HG03342 (cell line): Measurements from ENCODE around the gene IFIT1.
"Not testable (repeated sequence)": the region's sequence is repeated elsewhere in the genome, so short reads cannot be mapped to it uniquely, and the experiment has no call there.

Experiments used
- ATAC-seq: cut with Tn5 transposase; IDR thresholded peaks from one replicate; pipeline ENCODE4 v1.9.1; 2021; ENCODE audit warnings: mild to moderate bottlenecking, moderate library complexity; ENCODE audit not compliant: unreplicated experiment

The IFIT1 gene

GRCh38 chr10:89363729-89364442 is 28.5 kb upstream of the IFIT1 start:
- ATAC-seq, result no peak

GRCh38 chr10:89364531-89364930 is 27.9 kb upstream of the IFIT1 start:
- ATAC-seq, result no peak

- ATAC-seq, result peak; percentile 88
Measured at GRCh38 chr10:89367529-89367928, 24.9 kb upstream of the IFIT1 start.

DNA sequence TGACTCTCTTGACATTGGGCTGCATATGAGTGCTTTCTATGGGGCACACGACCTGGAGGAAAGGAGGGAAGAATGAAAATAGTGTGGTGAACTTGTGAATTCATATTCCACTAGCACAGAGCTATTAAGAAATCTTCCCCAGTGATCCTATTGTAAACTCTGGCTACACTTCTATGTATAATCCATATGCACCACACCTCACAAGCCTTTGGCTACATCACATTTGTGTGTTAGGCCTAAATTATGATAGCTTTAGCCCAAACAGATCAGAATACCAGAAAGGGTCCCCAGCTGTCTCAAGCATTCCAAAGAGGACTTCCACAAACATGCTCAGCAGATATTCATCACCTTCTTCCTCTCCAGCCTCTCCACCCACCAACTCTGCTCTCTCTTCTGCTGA is 24.3 kb upstream of the IFIT1 start:
- ATAC-seq, result no peak

DNA sequence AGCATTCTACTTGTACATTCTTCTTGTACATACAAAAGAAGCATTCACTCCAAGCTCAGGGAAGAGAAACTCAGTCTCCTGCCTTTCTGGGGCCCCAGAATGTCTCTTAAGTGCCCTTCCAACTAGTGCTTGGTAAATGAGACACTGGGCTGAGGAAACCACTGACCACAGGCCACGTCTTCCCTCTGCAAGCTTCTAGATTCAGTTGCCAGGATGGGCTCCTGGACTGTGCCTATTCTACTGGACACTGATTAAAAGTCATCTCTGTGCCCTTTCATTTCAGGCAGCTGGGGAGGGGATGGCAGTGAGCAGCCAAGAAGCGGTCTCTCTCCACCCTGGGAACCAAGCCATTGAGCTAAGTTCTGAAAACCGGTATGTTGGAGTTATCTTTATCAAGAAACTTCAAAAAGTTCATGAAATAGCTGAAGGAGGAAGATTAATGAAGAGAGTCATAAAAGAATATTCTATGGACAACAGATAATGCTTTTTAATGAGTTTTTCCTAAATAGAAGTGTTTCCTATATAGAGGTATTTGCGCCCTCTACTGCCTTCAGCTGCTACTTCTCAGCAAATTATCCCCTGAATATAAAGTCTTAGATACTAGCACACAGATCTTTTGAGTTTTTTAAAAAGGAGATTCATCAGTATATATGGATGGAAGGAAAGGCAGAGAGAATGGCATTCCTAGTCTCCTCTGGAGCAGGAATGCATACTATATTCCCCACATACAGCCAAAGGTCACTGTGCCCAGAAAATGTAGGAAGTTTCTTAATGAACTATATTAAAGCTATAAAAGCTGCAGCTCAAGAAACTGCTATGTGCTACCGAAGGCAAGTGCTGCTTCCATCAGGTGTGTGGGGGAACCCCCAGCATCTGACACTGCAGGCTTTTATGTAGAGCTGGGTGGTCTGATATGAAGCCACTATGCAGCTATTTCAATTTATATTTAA is 23.0 kb upstream of the IFIT1 start:
- ATAC-seq, result no peak

GRCh38 chr10:89371079-89371478 is 21.3 kb upstream of the IFIT1 start:
- no peak for ATAC-seq

GRCh38 chr10:89371987-89372386 is 20.4 kb upstream of the IFIT1 start:
- ATAC-seq, result no peak

DNA sequence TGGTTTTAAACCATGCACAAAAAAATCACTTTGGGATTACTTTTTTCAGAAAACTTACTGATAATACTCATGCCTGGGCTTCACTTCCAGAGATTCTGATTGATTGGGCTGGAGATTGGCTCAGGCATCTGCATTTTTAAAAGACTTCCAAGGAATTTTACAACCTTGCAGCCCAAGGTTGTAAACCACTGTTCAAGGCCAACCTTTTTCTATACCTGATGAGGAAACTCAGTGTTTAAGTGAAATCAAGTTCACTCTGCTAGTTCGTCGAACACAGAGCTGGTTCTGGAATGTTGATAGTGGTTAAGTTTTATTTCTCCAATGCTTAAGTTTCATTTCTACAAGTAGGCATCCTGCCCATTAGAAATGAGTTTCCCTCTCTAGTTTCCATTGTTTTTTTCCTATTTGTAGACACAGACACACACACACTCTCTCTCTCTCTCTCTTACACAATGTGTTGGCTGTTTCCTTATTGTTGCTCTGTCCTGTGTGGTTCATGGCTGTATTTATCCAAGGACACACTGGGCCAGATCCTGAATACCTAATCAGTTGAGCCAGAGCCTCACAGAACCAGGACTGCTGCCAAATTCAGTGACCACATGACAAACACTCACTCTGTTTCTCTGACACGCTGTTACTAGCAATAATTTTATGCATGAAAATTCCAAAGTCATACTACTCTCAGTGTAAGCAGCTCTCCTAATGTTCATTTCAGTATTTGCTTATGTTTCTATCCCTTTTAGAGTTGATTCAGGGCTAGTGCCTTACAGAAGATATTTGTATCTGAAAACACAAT is 18.3 kb upstream of the IFIT1 start:
- ATAC-seq, result no peak

- ATAC-seq, result no peak
Measured at GRCh38 chr10:89374713-89375141, 17.7 kb upstream of the IFIT1 start.

DNA sequence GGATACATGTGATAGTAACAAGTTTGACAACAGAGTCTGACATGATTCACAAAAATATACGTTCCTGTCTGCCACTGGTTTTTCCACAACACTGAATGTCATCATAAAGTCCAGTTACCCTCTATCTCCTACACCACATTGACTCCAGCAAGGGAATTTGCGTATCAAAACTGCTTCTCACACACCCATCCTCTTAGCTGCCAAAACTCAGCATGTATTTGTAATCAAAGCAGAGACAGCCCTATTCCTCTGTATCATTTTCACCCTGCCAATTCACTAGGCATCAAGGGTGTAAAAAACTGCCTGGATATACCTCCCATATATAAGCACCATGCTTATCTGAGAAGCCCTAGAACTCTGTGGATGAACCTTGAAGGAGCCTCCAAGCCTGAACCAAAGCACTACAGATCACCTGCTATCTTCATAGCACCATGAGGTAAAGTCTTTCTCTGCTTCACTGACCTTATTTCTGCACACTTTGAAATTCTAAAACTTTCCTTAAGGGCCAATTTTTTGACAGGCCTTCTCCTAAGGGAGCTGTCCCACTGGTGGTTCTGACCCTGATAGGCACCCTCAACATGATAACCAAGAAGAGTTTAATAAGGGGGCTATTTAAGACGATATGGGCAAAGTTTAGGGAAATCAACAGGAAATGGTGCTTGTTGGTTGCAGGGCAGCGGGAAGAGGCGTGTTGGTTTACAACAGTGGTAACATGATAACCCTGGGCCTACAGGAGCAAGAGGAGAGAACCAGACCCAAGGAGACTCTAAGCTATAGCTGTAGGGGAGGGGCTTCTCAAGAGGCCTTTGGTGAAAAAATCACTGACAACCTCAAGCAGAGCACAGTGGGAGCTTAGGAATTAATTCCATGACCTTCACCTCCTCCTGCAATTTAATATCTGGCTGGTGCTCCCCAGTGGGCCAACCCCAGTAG is 14.5 kb upstream of the IFIT1 start, which contains the start of gene IFIT1B:
Gene IFIT1B (plus strand): TSS at position 352 of the 933 bp plus-strand sequence. CDS start 80 bp downstream, at position 432.
- no peak for ATAC-seq

DNA sequence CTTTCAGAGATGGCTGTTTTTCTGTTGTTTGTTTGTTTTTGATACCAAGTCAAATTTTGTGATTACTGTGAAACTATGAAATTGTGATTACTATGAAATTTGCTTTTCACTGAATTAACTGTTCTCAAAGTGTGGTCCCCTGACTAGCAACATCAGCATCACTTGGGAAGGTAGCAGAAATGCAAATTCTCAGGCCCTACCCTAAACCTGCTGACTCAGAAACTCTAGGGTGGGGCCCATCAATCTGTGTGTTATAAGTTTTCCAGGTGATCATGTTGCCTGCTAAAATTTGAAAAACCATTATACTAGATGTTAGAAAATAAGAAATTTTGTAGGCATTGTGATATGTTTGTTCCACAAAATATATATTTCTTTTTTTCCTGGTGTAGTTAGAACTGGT is 13.3 kb upstream of the IFIT1 start:
- no peak for ATAC-seq

GRCh38 chr10:89382757-89383156 is 9.7 kb upstream of the IFIT1 start:
- no peak for ATAC-seq

DNA sequence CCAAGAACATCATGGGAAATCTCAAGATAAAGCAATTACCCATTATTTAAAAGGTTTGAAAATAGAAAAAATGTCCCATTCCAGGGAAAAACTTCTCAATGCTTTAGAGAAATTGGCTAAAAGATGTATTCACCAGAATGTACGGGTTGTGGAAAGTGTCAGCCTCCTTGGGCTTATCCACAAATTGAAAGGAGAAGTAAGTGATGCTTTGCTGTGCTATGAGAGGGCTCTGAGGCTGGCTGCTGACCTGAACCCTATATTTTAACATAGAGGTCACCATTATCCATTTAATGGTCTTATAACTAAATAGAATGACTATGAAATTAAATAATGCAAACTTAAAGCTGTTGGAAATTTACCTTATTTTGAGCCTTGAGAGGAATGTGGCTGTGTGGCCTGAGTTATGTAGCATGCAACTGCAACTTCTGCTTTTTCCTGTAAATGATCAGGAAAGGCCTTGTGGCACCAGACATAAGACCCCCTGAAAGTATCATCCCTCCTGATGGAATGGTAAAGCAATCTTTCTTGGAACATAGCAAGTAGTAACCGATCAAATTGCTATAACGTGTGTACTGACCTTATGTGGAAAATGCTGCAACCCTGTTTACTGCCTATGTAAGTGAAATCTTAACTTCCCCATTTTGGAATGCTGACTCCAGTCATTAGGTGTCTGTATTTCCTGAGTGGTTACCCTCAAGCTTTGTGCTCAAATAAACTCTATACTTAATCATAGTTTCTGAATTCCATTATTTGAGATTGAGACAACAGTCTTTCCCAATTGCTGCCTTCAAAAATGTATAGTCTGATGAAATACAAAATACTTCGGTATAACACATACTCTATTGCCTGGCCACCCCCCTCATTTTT is 7.7 kb upstream of the IFIT1 start:
- no peak for ATAC-seq

DNA sequence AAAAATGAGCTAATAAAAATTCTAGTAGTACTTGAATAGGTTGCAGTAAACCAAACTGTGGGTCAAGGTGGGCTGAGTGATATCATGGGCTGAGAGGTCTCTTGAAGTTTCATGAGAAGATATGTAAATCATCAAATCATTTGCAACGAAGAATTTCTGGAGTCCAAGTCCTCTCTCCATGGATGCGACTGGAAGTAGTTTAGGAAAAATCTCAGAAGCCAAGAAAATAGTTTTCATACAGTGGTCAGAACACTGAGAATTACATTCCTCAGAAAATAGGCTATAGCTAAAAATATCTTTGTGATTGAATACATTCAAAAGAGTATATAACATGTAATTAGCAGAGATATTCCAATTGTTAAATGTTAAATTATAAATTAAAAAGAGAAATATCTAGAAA is 3.6 kb upstream of the IFIT1 start:
- no peak for ATAC-seq

GRCh38 chr10:89389254-89389653 is 3.2 kb upstream of the IFIT1 start:
- ATAC-seq, result no peak

GRCh38 chr10:89390476-89391225 is 1.8 kb upstream of the IFIT1 start:
- no peak for ATAC-seq

DNA sequence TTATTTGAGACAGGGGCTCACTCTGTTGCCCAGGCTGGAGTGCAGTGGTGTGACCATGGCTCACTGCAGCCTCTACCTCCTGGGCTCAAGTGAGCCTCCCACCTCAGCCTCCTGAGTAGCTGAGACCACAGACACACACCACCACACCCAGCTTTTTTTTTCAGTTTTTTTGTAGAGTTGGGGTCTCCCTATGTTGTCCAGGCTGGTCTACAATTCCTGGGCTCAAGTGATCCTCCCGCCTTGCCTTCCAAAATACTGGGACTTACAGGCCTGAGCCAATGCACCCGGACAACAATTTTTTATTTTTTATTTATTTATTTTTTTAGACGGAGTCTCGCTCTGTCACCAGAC is 1.2 kb upstream of the IFIT1 start:
- not testable (repeated sequence) for ATAC-seq

DNA sequence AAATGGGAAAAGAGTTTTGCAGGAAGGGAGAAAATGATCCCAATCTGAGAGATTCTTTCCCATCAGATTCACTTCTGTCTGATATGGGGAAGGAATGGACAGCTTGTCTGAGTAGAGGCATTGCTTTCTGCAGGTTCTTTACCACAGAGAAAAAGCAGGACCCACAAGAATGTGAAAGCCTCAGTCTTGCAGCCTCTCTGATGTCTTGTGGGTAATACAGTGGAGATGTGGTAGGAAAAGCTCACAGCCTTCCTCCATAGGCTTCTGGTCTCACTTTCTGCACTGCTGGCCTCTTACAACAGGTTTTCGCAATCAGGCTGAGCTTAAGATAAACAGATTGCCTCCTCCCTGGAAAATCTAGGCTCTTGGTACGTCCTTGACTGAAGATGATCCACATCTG is 551 bp downstream of the IFIT1 start:
- no peak for ATAC-seq
